ENCODE data around the gene HIBCH.
"Not testable (repeated sequence)": the region's sequence is repeated elsewhere in the genome, so short reads cannot be mapped to it uniquely, and the experiment has no call there.

The HIBCH gene

DNA sequence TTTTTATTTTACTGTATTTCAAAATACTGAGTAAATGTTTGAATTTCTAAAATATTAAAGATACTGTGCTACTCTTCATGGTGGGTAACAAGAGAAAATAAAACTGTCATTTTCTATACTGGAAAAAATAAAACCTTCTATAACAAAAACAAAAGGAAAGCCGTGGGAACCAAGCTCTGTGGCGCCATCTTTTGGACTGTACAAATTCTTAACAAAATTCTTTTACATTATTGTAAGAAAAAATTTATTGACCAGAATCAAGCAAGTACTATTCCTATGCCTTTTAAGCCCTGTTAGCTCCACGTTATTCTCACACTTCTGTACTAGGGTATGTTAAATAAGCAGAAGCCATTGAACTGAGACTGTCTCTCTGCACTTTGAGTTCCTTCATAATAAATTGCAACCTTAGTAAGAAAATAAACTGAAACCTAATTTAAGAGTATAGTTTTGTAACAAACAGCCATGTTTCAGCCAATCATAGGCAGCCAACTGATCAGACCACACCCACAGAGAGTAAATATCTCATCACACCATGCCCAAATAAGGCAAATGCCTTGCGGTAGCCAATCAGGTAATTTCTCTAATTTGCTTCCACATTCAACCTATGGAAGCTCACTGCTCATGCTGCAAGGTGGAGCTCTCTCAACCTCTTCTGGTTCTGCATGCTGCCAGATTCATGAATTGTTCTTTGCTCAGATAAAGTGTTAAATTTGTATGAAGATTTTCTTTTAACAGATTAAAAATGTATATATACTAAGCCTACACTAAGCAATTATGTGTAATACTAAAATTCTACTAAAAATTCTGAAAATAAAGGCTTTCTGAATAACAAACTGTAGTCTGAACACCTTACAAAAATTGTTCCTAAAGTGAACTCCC is 42.2 kb downstream of the HIBCH start:
- Histone ChIP-seq H4K20me1 (ENCODE audit: insufficient read depth) (no peaks in the 10 kb centered on the region), H3K27ac (no peak overlapping the region), H2AFZ (ENCODE audit: low read depth) (no peak overlapping the region), H3K27me3 (ENCODE audit: insufficient read depth, low read depth) (no peaks in the 10 kb centered on the region), H3K4me3 (IDR thresholded peaks at IDR 0.05; ENCODE audit: insufficient read depth, low read depth, low read length) (no peak overlapping the region), H3K9ac (no peak overlapping the region), H3K4me1 (ENCODE audit: low read depth, poor library complexity, severe bottlenecking) (peaks cover 11% of the 10 kb centered on the region), H3K79me2 (ENCODE audit: insufficient read depth, low read depth) (no peaks in the 10 kb centered on the region), H3K36me3 (ENCODE audit: insufficient read depth) (no peaks in the 10 kb centered on the region), H3K4me2 (no peak overlapping the region)
- TF ChIP-seq, protein P1, sequence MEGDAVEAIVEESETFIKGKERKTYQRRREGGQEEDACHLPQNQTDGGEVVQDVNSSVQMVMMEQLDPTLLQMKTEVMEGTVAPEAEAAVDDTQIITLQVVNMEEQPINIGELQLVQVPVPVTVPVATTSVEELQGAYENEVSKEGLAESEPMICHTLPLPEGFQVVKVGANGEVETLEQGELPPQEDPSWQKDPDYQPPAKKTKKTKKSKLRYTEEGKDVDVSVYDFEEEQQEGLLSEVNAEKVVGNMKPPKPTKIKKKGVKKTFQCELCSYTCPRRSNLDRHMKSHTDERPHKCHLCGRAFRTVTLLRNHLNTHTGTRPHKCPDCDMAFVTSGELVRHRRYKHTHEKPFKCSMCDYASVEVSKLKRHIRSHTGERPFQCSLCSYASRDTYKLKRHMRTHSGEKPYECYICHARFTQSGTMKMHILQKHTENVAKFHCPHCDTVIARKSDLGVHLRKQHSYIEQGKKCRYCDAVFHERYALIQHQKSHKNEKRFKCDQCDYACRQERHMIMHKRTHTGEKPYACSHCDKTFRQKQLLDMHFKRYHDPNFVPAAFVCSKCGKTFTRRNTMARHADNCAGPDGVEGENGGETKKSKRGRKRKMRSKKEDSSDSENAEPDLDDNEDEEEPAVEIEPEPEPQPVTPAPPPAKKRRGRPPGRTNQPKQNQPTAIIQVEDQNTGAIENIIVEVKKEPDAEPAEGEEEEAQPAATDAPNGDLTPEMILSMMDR (conservative IDR thresholded peaks at IDR 0.05; ENCODE audit: low read depth, low read length): peak; percentile 72

DNA sequence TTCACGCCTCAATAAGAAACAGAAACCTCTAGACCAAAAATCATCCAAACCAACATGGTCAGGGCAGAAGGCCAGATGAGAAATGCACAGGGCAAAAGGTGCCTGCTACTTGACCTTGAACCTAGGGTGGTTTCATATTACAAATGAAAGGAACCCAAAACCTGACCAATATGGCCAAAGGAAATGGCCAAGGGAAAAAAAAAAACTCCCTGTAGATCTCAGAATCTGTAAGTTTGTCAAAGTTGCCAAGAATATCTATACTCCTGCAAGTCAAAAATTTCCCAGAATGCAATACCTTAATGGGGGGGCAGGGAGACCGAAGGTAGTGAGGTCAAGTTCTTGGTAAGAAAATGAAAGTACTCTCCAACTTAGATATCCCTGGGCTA is 47.2 kb downstream of the HIBCH start:
- no peak overlapping the region for H3K9ac ChIP-seq
- TF ChIP-seq, protein P1 (conservative IDR thresholded peaks at IDR 0.05; ENCODE audit: low read depth, low read length): no peak
- no peak overlapping the region for H3K4me2 ChIP-seq
- H3K36me3 ChIP-seq (ENCODE audit: insufficient read depth): no peaks in the 10 kb centered on the region
- no peak overlapping the region for H3K27ac ChIP-seq
- H3K79me2 ChIP-seq (ENCODE audit: insufficient read depth, low read depth): no peaks in the 10 kb centered on the region
- H4K20me1 ChIP-seq (ENCODE audit: insufficient read depth): no peaks in the 10 kb centered on the region
- H2AFZ ChIP-seq (ENCODE audit: low read depth): no peak overlapping the region
- H3K4me1 ChIP-seq (ENCODE audit: low read depth, poor library complexity, severe bottlenecking): peaks cover 5% of the 10 kb centered on the region
- no peaks in the 10 kb centered on the region for H3K27me3 ChIP-seq (ENCODE audit: insufficient read depth, low read depth)
- H3K4me3 ChIP-seq (IDR thresholded peaks at IDR 0.05; ENCODE audit: insufficient read depth, low read depth, low read length): no peak overlapping the region

DNA sequence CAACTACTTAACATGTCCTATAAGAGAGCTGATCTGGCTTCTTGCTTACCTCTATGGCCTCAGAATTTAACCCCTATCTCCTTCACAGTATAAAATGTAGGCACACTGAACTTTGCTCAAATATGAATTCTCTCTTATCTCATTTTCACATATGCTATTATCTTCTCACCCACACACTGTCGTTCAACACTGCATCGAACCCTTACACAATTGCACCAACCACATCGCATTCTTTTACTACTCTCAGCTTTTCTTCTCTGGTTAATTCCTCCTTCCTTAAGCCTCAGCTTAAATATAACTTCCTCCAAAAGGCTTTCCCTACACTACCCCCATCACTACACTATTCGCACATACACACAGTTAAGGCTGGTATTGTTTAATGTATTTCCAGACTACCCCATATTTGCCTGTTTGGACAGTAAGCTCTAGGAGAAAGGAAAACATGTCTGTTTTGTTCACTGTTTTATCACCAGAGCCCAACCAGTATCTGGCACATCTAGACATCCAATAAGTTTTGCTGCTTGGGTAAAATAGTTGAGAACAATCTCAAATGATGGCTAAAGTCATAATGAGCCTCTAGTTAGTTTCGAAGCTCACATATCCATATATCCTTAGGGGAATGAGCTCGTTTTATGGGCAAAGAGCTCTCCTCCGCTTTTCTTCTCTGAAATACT is 47.7 kb downstream of the HIBCH start:
- Histone ChIP-seq H3K4me1 (ENCODE audit: low read depth, poor library complexity, severe bottlenecking) (no peaks in the 10 kb centered on the region), H3K4me2 (no peak overlapping the region), H2AFZ (ENCODE audit: low read depth) (no peak overlapping the region), H3K36me3 (ENCODE audit: insufficient read depth) (no peaks in the 10 kb centered on the region), H3K27ac (no peak overlapping the region), H3K9ac (no peak overlapping the region), H3K27me3 (ENCODE audit: insufficient read depth, low read depth) (no peaks in the 10 kb centered on the region), H3K4me3 (IDR thresholded peaks at IDR 0.05; ENCODE audit: insufficient read depth, low read depth, low read length) (no peak overlapping the region), H4K20me1 (ENCODE audit: insufficient read depth) (no peaks in the 10 kb centered on the region), H3K79me2 (ENCODE audit: insufficient read depth, low read depth) (no peaks in the 10 kb centered on the region)
- TF ChIP-seq, protein P1 (conservative IDR thresholded peaks at IDR 0.05; ENCODE audit: low read depth, low read length): no peak

DNA sequence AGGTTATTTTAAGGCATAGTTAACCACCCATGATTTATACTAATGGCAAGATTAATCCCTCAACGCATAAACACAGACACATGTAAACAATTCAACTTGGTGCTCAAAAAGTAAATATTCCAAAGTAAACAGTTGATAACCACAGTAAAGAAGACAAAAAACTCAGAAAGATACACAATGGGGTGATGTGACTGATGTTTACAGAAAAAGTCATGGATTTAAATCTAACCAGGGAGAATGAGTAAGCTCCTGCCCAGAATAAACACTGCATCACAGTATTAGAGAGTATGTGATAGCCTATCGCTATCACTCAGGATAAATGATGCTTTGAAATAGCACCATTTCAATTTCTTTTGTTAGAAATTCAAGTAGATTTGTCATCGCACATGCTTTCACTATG is 49.3 kb downstream of the HIBCH start:
- no peak overlapping the region for H2AFZ ChIP-seq (ENCODE audit: low read depth)
- H3K79me2 ChIP-seq (ENCODE audit: insufficient read depth, low read depth): no peaks in the 10 kb centered on the region
- no peaks in the 10 kb centered on the region for H3K27me3 ChIP-seq (ENCODE audit: insufficient read depth, low read depth)
- H4K20me1 ChIP-seq (ENCODE audit: insufficient read depth): no peaks in the 10 kb centered on the region
- no peaks in the 10 kb centered on the region for H3K36me3 ChIP-seq (ENCODE audit: insufficient read depth)
- H3K27ac ChIP-seq: no peak overlapping the region
- H3K4me1 ChIP-seq (ENCODE audit: low read depth, poor library complexity, severe bottlenecking): no peaks in the 10 kb centered on the region
- TF ChIP-seq, protein P1 (conservative IDR thresholded peaks at IDR 0.05; ENCODE audit: low read depth, low read length): no peak
- H3K4me3 ChIP-seq (IDR thresholded peaks at IDR 0.05; ENCODE audit: insufficient read depth, low read depth, low read length): no peak overlapping the region
- no peak overlapping the region for H3K4me2 ChIP-seq
- H3K9ac ChIP-seq: no peak overlapping the region

DNA sequence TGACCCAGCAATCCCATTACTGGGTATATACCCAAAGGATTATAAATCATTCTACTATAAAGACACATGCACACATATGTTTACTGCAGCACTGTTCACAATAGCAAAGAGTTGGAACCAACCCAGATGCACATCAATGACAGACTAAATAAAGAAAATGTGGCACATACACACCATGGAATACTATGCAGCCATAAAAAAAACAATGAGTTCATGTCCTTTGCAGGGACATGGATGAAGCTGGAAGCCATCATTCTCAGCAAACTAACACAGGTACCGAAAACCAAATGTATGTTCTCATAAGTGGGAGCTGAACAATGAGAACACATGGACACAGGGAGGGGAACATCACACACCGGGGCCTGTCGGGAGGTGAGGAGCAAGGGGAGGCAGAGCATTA is 49.9 kb downstream of the HIBCH start:
- not testable (repeated sequence) for H3K27me3 ChIP-seq (ENCODE audit: insufficient read depth, low read depth); H3K27ac ChIP-seq; H3K79me2 ChIP-seq (ENCODE audit: insufficient read depth, low read depth); H3K4me2 ChIP-seq; H3K4me1 ChIP-seq (ENCODE audit: low read depth, poor library complexity, severe bottlenecking); H4K20me1 ChIP-seq (ENCODE audit: insufficient read depth); H3K9ac ChIP-seq; H2AFZ ChIP-seq (ENCODE audit: low read depth); H3K4me3 ChIP-seq (IDR thresholded peaks at IDR 0.05; ENCODE audit: insufficient read depth, low read depth, low read length); H3K36me3 ChIP-seq (ENCODE audit: insufficient read depth)
